NCI-H1417 treated with DMSO at 0.1 percent for 48 hours (cell line): ENCODE results near the gene HOXA6.

ENCODE experiments used
- DNase-seq: peaks from one replicate; lab custom pipeline; 2025; lab: John Stamatoyannopoulos, UW

HOXA6 gene

DNA sequence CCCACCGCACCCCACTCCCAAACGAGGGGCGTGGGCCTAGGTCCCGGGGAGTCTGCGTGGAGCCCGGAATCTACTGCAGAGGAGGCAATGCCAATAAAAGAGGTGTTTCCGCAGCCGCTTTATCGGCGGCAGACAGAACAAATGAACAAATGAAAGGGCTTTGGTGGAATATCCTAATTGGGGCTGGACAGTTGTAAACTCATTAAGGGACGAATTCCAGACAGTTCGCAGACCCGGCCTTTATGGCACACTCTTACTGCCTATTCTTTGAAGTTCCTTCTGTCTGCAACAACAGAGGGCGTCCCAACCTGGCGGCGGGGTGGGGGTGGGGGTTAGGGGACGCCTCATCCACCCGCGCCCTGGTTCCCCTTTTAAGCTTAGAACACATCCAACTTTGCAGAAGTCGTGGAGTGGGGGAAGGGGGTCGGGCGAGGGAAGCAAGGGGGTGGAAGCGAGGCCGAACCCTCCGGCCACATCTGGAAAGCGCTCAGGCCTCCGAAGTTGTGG lies 13.7 kb upstream of the HOXA6 start:
- no peak for DNase-seq

- DNase-seq: peak; percentile 70
Measured at GRCh38 chr7:27160546-27161213, 13.1 kb upstream of the HOXA6 start.

- no peak for DNase-seq
Measured at GRCh38 chr7:27160145-27160545, 12.6 kb upstream of the HOXA6 start.

- DNase-seq: no peak
Measured at GRCh38 chr7:27159266-27160144, 11.9 kb upstream of the HOXA6 start.

DNA sequence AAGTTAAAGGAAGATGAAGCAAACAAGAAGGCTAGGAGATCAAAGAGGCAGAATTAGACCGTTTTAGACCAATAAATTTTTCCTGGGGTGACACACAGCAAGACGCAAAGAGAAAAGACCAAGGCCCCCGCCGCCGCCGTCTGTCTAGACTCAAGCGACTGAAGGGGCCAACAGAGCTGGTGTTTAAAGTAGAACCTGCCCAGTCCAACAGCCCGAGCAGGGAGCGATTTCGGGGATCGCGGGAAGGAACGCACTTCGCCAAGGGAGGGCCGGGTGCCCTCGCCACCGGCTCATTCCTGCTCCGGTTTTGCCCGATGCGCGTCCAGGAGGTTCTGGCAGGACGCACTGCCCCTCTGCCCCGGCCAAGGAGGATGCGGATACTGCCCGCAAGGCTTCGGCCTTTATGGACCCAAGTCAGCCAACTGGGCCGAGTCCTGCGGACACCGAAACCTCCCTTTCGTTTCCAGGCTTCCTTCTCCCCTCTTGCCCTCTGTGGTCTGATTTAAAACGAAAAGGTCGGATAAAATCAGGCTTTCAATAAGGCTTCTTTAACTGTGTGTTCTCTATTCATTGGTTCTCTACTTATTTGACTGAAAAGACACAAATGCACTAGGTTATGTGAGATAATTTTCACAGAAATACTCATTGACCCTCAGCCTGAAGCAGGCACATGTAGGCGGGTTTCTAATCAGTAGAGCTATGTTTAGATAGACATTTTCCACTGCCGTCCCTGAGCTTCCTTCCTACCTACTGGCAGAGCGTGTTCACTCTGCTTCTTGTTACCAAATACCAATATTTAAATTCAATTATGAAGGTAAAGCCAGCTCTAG lies 11.1 kb upstream of the HOXA6 start:
- no peak for DNase-seq

- DNase-seq: no peak
Measured at GRCh38 chr7:27157702-27158431, 10.3 kb upstream of the HOXA6 start.

DNA sequence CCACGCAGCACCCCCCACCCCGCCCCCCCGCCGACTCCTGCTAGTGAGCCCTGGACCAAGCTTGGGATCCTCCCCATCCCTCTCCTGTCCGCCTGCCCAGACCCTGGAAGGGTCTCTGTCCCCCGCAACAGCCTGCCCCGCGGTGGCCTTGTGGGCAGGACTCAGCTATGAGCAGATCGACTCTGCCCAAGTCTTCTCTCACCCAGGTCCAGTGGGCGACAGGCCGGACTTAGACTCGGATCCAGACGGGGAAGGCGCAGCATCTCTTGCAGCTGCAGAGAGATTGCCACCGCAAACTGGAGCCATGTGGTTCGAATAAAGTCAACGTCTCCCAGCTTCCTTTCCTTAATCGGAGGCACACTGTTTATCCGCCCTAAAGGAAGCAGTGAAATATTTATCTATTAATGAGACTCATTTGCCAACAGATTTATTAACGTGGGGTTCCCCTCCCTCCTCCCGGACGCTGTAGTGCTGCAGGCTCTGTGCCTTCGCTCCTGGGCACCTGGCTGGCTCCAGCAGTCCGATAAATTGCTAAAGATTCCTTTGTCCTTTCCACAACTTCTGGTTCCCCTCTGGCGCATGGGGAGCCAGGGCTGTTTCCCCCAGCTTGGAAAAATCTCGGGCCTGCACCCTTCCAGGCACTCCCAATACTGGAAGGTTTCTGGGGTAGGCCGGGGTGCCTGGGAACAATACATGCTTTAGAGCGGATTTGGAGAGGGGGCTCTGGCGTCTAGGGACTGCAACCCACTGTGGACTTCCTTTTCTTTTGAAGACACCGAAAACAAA lies 9.5 kb upstream of the HOXA6 start:
- DNase-seq: no peak

DNA sequence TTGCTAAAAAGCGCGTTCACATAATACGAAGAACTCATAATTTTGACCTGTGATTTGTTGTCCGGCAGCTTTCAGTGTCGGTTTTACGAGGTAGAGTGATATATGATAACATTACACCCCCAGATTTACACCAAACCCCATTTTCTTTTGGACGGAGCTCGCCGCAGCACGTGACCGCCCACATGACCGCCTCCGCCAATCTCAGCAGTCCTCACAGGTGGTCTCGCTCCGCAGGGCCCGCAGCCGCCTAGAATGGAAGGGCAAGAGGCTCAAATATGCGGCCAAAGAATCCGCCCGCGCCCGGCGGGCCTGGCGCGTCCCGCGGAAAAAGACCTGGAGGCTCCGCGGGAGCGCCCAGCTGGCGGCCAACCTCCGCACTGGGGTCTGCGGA lies 8.9 kb upstream of the HOXA6 start, which contains the start of gene HOXA7:
Gene HOXA7 (minus strand): TSS at position 168 of the 391 bp plus-strand sequence. CDS start 130 bp downstream, at position 38.
- DNase-seq: no peak

DNA sequence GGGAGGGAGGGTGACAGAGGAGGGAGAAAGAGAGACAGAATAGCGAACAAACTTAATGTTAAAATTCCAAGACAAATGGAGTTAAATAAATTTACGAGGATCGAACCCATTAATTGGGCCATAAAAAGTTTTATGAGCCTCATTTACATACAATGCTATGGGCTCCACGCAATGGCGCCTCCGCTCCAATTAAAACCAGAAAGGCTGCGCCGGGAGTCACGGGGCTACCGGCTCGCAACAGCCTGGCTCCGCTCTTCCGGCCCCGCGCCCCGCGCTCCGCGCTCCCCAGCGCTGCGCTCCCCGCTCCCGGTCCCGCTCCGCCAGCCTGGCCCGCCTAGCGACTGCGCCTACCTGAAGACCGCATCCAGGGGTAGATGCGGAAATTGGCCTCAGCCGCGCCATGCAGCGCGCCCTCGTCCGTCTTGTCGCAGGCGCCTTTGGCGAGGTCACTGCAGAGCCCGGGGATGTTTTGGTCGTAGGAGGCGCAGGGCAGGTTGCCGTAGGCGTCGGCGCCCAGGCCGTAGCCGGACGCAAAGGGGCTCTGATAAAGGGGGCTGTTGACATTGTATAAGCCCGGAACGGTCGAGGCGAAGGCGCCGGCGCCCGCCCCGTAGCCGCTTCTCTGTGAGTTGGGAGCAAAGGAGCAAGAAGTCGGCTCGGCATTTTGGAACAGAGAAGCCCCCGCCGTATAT lies 8.4 kb upstream of the HOXA6 start:
- no peak for DNase-seq

- DNase-seq: no peak
Measured at GRCh38 chr7:27154901-27155815, 7.6 kb upstream of the HOXA6 start.

DNA sequence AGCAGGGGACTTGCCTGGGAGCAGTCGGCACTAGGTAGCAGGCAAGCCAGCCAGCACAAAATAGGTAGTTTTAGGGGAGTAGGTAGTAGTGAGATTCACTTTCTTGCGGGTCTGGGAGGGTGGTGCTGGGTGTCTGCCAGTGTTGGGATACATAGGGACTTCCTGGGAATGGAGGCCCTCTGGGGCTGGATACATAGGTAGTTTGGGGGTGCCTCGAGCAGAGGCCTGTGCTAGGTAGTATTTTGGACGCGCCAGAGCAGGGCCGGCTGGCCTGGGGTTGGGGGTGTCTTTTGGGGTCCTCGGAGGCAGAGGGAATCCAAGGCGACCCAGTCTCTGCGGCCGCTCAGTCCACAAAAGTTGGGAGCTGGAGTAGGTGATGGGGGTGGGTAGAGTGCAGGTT lies 6.8 kb upstream of the HOXA6 start:
- no peak for DNase-seq

GRCh38 chr7:27153526-27153925 lies 6.0 kb upstream of the HOXA6 start:
- DNase-seq: no peak

DNA sequence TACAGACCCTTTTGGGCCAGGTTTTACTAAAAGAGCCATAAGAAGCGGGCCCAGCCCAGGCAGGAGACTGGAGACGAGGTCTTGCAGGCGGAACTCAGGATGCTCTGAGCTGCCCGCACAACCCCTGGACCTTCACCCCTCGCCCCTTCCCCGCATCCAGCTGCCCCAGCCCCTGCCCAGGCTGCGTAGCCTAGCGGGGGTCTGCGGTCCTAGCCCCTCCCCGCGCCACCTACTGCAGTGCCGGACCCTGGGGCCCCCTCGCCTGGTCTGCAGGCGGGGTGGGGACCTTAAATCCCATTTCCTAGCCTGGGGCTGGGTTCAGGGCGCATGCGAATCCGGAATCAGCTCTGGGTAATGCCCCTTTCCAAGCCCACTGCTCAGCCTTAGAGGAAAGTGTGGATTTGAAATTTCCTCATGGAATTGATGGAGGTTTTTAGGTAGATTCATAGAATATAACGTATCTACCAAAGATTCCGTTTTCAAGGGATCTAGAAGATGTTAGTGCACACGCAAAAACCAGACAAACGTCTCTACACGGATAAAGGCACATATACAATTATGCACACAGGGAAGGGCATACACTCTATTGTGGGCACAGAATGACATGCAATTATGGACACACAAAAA lies 5.4 kb upstream of the HOXA6 start:
- DNase-seq: no peak

- DNase-seq: no peak
Measured at GRCh38 chr7:27151931-27152815, 4.6 kb upstream of the HOXA6 start, which contains the start of gene HOXA3. Gene HOXA3 (minus strand): TSS chr7:27152583. CDS start chr7:27110640, 41,943 bp downstream.

DNA sequence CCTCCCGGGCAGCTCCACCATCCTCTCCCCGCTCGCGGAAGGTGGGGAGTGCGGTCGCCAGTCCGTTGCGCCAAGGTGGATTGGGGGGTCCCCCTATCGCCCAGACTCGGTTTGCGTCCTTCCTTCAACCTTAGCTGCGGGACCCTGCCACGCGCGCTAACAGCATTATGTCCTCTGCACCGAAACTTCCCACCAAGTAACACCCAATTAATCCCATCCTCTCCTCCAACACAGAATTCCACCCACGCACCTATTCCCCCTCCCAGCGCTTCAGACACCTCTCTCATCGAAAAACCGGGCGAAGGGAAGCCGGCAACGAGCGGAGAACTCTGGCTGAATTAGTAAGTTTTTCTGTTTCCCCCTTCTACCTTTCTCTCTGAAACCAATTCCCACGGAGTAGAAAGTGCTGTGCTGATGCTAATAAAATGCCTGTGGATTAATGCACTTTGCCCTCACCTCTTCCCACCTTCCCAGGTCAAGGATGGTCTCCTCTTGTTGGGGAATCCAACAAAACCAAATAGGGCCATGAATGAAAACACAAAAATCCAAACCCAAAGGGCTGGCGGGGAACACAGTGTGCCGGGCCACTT lies 3.9 kb upstream of the HOXA6 start:
- DNase-seq: no peak

DNA sequence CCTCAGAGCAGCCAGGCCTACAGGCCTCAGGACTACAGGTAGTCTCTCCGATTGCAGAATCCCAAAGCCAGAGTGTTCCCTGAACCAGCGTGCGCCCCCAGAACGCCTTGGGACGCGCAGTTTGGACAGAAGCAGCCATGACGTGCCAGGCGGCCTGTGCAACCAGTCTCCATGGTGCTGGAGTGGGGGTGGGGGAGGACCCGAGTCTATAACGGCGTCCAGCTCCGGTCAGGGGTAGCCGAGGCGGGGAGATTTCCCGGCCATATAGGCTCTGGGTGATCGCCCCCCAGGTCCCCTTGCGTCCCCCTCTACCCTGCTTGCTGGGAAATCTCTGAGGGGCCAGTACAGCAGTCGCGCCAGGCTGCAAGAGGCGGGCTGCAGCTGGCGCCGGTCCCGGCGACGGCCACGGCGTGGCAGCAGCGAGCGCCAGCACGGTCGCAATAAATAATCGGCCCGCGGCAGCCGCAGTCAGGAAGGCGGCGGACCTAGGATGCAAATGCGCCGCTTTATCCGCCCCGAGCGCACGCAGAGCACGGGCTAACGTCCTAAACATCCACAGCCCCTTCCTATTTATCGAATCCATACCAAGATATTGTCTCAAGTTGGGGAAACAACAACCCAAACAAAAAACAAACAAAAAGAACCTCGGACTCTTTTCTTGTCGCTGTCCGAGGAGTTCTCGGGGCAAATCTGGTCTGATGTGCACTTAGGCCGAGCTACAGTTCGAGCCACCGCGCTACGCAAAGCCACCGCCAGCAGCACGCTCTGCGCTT lies 3.2 kb upstream of the HOXA6 start:
- no peak for DNase-seq
